Cardiac fibroblast (primary cell): ENCODE results near the gene CTU1.
A peak's percentile ranks its signal among the peaks of the same experiment; 100 is the strongest.

ENCODE experiments used
- DNase-seq, 2 donors: peaks; one replicate each; pipeline versions ENCODE4 v3.0.0 to v3.0.0-alpha.2; 2010; ENCODE audit warnings: low read depth in 2 of 2
- H3K4me3 ChIP-seq, 2 donors: replicated peaks in 1 of 2; 1 replicate in 1 of 2; 2 replicates in 1 of 2; pipeline ENCODE4 v1.5.1; 2011; ENCODE audit warnings: low read depth in 2 of 2, low read length in 2 of 2, mild to moderate bottlenecking in 2 of 2, moderate library complexity in 1 of 2
- CTCF ChIP-seq: IDR thresholded peaks from one replicate; pipeline ENCODE4 v1.5.1; 2011; ENCODE audit warnings: low read depth, mild to moderate bottlenecking, low read length, inconsistent platforms

The CTU1 gene

GRCh38 chr19:51079481-51080110 is 28.6 kb downstream of the CTU1 start:
- TF ChIP-seq CTCF: no peak
- peak in 1 of 2 donors; percentile 78 for DNase-seq
- no peak overlapping the region for H3K4me3 ChIP-seq

- TF ChIP-seq CTCF: no peak
- no peak overlapping the region for H3K4me3 ChIP-seq
- no peak for DNase-seq
Observed at GRCh38 chr19:51078731-51079130, 29.5 kb downstream of the CTU1 start.

GRCh38 chr19:51078104-51078503 is 30.1 kb downstream of the CTU1 start:
- no peak for DNase-seq
- H3K4me3 ChIP-seq: no peak overlapping the region
- TF ChIP-seq CTCF: no peak

- DNase-seq: no peak
- no peak overlapping the region for H3K4me3 ChIP-seq
- TF ChIP-seq CTCF: no peak
Observed at GRCh38 chr19:51076631-51077213, 31.5 kb downstream of the CTU1 start.

GRCh38 chr19:51075998-51076397 is 32.2 kb downstream of the CTU1 start:
- no peak for TF ChIP-seq CTCF

GRCh38 chr19:51071095-51071405 is 37.2 kb downstream of the CTU1 start:
- no peak overlapping the region for H3K4me3 ChIP-seq
- no peak for TF ChIP-seq CTCF
- no peak for DNase-seq

More at GRCh38 chr19:51075998-51076397, 32.2 kb downstream of the CTU1 start:
- DNase-seq: no peak
- H3K4me3 ChIP-seq: no peak overlapping the region
